MM.1S (cell line): ENCODE results near the gene MAD1L1.

ENCODE experiments used
- DNase-seq: peaks from one replicate; pipeline ENCODE4 v3.0.0-alpha.2; 2015
- H2AFZ ChIP-seq: fragments of 300-600 bp; sonication (generic); 2 replicates; pipeline ENCODE4 v1.6.0; 2016; ENCODE audit warnings: antibody characterized with exemption, low read length
- H3F3A ChIP-seq: fragments of 300-600 bp; sonication (generic); 2 replicates; pipeline ENCODE4 v1.6.1; 2016; ENCODE audit warnings: mild to moderate bottlenecking, antibody characterized with exemption, low read length, moderate library complexity, mixed read lengths; ENCODE audit not compliant: insufficient read depth
- H3K27ac ChIP-seq: fragments of 300-600 bp; sonication (generic); 2 replicates; pipeline ENCODE4 v1.5.1; 2016; ENCODE audit warnings: mild to moderate bottlenecking, low read length
- H3K27me3 ChIP-seq: fragments of 300-600 bp; sonication (generic); replicated peaks from 2 replicates; pipeline ENCODE4 v1.6.0; 2016; ENCODE audit warnings: low read length; ENCODE audit not compliant: insufficient read depth
- H3K36me3 ChIP-seq: fragments of 300-600 bp; sonication (generic); replicated peaks from 2 replicates; pipeline ENCODE4 v1.6.1; 2016; ENCODE audit warnings: mild to moderate bottlenecking, low read length, mixed read lengths; ENCODE audit not compliant: insufficient read depth
- H3K4me1 ChIP-seq: fragments of 300-600 bp; sonication (generic); 2 replicates; pipeline ENCODE4 v1.6.1; 2016; ENCODE audit warnings: low read length, mixed read lengths
- H3K4me2 ChIP-seq: fragments of 300-600 bp; sonication (generic); 2 replicates; pipeline ENCODE4 v1.6.0; 2016; ENCODE audit warnings: low read depth, low read length
- H3K4me3 ChIP-seq: fragments of 300-600 bp; sonication (generic); 2 replicates; pipeline ENCODE4 v1.5.1; 2016; ENCODE audit warnings: low read length, mixed read lengths
- H3K79me2 ChIP-seq: fragments of 300-600 bp; sonication (generic); 2 replicates; pipeline ENCODE4 v1.6.1; 2016; ENCODE audit warnings: mixed run types, low read length, mixed read lengths
- H3K9ac ChIP-seq: fragments of 300-600 bp; sonication (generic); 2 replicates; pipeline ENCODE4 v1.6.1; 2016; ENCODE audit warnings: low read length, mixed read lengths
- H3K9me2 ChIP-seq: fragments of 300-600 bp; sonication (generic); replicated peaks from 2 replicates; pipeline ENCODE4 v1.6.1; 2016; ENCODE audit warnings: mild to moderate bottlenecking, low read length, mixed read lengths; ENCODE audit not compliant: insufficient read depth
- H3K9me3 ChIP-seq: fragments of 300-600 bp; sonication (generic); replicated peaks from 2 replicates; pipeline ENCODE4 v1.6.1; 2016; ENCODE audit warnings: mild to moderate bottlenecking, low read length, mixed read lengths; ENCODE audit not compliant: insufficient read depth
- H4K20me1 ChIP-seq: fragments of 300-600 bp; sonication (generic); 2 replicates; pipeline ENCODE4 v1.6.1; 2016; ENCODE audit warnings: mild to moderate bottlenecking, low read length, moderate library complexity, mixed read lengths; ENCODE audit not compliant: insufficient read depth
- CTCF ChIP-seq: fragments of 300-600 bp; sonication (generic); IDR thresholded peaks from 2 replicates; pipeline ENCODE4 v1.5.1; 2016; ENCODE audit warnings: antibody characterized with exemption, low read length, mixed read lengths
- EZH2 ChIP-seq: fragments of 300-600 bp; sonication (generic); optimal IDR thresholded peaks from 2 replicates; pipeline ENCODE3; 2017; ENCODE audit warnings: low read depth, mild to moderate bottlenecking, antibody characterized with exemption, low read length, mixed read lengths
- EZH2phosphoT487 ChIP-seq: fragments of 300-600 bp; sonication (generic); IDR thresholded peaks from 2 replicates; pipeline ENCODE4 v1.6.1; 2018; ENCODE audit warnings: antibody characterized with exemption, low read length

MAD1L1 gene

GRCh38 chr7:2043316-2044039 lies 189.3 kb downstream of the MAD1L1 start:
- no peaks in the 10 kb centered on the region for H3K27me3 ChIP-seq
- H3K4me3 ChIP-seq, result no peak overlapping the region
- H3K79me2 ChIP-seq, result no peaks in the 10 kb centered on the region
- no peak overlapping the region for H3K4me2 ChIP-seq
- H3K36me3 ChIP-seq, result no peaks in the 10 kb centered on the region
- no peak overlapping the region for H3K9ac ChIP-seq
- H3K9me2 ChIP-seq, result no peaks in the 10 kb centered on the region
- H3K9me3 ChIP-seq, result no peaks in the 10 kb centered on the region
- H3K4me1 ChIP-seq, result no peaks in the 10 kb centered on the region
- H4K20me1 ChIP-seq, result no peaks in the 10 kb centered on the region
- no peak overlapping the region for H3K27ac ChIP-seq
- DNase-seq, result no peak
- H3F3A ChIP-seq, result no peaks in the 10 kb centered on the region
- no peak overlapping the region for H2AFZ ChIP-seq
- TF ChIP-seq EZH2 (no peak), CTCF (no peak), EZH2phosphoT487 (no peak)

GRCh38 chr7:2042650-2043049 lies 190.1 kb downstream of the MAD1L1 start:
- Histone ChIP-seq H3F3A (no peaks in the 10 kb centered on the region), H3K4me2 (no peak overlapping the region), H3K9ac (no peak overlapping the region), H3K27me3 (no peaks in the 10 kb centered on the region), H3K9me2 (no peaks in the 10 kb centered on the region), H3K27ac (no peak overlapping the region), H3K9me3 (no peaks in the 10 kb centered on the region), H3K4me1 (no peaks in the 10 kb centered on the region), H2AFZ (no peak overlapping the region), H3K79me2 (no peaks in the 10 kb centered on the region), H3K36me3 (no peaks in the 10 kb centered on the region), H3K4me3 (no peak overlapping the region), H4K20me1 (no peaks in the 10 kb centered on the region)
- DNase-seq, result no peak
- TF ChIP-seq EZH2phosphoT487 (no peak), CTCF (no peak), EZH2 (no peak)

- H3K27ac ChIP-seq, result no peak overlapping the region
- no peak overlapping the region for H3K9ac ChIP-seq
- H3K79me2 ChIP-seq, result no peaks in the 10 kb centered on the region
- no peaks in the 10 kb centered on the region for H3K36me3 ChIP-seq
- TF ChIP-seq EZH2phosphoT487 (no peak), CTCF (no peak)
- no peak overlapping the region for H3K4me2 ChIP-seq
- H3K4me3 ChIP-seq, result no peak overlapping the region
- H3K9me3 ChIP-seq, result no peaks in the 10 kb centered on the region
- H3K4me1 ChIP-seq, result no peaks in the 10 kb centered on the region
- no peak overlapping the region for H2AFZ ChIP-seq
- no peaks in the 10 kb centered on the region for H3F3A ChIP-seq
- no peaks in the 10 kb centered on the region for H3K9me2 ChIP-seq
- no peaks in the 10 kb centered on the region for H4K20me1 ChIP-seq
- DNase-seq, result no peak
- H3K27me3 ChIP-seq, result no peaks in the 10 kb centered on the region
These were observed 191.0 kb downstream of the MAD1L1 start for GRCh38 chr7:2041496-2042367.
